Measurements from ENCODE around the gene UQCC2.

GRCh38 chr6:33757113-33757512 is 45.6 kb upstream of the UQCC2 start:
- TF ChIP-seq POLR2A (IDR thresholded peaks at IDR 0.05) (no peak), EP300 (IDR thresholded peaks at IDR 0.05) (no peak), CTCF (IDR thresholded peaks at IDR 0.05) (no peak)
